Activated CD4-positive, alpha-beta T cell treated with anti-CD3 and anti-CD28 coated beads, Interleukin-2, amount 50 U/mL, for 48 hours (primary cell): ENCODE measurements around the gene MUS81.
"Not testable (repeated sequence)": the region's sequence is repeated elsewhere in the genome, so short reads cannot be mapped to it uniquely, and the experiment has no call there.

Experiments
- DNase-seq, 2 experiments: peaks; one replicate each; pipeline ENCODE4 v3.0.0-alpha.2; 2020

MUS81 gene

DNA sequence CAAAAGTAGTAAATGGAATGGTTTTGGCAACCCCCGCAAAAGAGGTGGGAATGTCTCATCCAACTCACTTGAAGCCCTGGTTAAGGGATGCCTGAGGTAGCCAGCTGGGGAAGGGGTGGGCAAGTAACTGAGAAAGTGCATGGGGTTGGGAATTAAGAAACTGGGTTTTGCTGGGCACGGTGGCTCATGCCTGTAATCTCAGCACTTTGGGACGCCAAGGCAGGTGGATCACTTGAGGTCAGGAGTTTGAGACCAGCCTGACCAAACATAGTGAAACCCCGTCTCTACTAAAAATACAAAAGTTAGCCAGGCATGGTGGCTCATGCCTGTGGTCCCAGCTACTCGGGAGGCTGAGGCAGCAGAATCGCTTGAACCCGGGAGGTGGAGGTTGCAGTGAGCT, 11.5 kb upstream of the MUS81 start:
- DNase-seq, result not testable (repeated sequence)

DNA sequence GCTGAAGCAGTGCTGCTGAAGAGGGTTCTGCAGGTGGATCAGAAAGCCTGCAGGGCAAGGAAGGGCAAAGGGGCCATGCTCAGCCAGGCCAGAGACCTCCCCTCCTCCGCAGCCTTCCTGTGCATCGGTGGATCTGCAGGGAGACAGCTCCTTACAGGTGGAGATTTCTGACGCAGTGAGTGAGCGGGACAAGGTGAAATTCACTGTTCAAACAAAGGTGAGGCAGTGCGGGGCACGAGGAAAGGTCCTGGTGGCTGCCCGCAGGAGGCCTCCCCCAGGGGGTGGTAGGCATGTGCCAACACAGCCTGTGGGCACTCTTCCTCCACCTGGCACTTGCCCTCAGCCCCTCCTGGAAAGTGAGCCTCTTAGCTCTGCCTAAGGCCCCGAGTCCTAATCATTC, 10.9 kb upstream of the MUS81 start:
- DNase-seq, result no peak

DNA sequence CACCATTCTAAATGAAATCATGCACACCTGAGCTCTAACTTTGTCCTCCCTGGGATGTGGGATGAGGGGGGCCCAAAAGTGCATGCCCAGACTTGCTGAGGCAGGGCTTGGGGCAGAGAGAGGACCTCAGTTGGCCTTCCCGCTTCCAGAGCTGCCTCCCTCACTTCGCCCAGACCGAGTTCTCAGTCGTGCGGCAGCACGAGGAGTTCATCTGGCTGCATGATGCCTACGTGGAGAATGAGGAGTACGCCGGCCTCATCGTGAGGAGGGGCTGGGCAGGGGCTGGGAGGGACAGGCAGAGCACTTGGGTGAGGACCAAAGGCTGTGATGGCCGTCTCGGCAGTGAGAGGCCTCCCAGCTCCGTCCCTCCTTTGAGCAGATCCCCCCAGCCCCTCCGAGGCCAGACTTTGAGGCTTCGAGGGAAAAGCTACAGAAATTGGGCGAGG, 10.4 kb upstream of the MUS81 start:
- DNase-seq, result no peak

DNA sequence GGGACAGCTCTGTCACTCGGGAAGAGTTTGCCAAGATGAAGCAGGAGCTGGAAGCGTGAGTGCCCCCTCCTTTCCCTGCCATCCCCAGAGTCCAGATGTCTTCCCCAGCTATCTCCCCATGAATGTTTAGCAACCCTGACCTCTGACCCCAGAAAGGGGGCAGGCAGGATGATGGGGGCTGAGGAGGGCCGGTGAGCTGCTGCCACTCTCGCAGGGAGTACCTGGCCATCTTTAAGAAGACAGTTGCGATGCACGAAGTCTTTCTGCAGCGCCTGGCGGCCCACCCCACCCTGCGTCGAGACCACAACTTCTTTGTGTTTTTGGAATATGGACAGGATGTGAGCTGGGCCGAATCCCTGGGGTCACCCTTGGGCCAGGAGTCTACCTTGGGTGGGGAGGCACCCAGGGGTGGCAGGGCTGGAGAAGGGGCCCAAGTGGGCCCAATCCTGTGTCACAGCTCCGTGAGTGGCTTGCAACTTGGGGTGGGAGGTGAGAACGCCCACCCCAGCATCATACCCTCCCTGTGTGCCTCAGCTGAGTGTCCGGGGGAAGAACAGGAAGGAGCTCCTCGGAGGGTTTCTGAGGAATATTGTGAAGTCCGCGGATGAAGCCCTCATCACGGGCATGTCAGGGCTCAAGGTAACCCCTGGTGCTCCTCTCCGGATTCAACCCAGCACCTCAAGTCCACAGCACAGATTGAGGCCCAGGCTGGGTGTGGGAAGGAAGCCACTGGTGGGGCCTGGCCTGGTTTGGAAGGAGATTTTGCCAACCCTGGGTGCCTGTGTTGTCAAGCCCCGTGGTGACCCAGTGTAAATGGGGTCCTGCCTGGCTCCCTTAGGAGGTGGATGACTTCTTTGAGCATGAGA, 9.8 kb upstream of the MUS81 start:
- no peak for DNase-seq

DNA sequence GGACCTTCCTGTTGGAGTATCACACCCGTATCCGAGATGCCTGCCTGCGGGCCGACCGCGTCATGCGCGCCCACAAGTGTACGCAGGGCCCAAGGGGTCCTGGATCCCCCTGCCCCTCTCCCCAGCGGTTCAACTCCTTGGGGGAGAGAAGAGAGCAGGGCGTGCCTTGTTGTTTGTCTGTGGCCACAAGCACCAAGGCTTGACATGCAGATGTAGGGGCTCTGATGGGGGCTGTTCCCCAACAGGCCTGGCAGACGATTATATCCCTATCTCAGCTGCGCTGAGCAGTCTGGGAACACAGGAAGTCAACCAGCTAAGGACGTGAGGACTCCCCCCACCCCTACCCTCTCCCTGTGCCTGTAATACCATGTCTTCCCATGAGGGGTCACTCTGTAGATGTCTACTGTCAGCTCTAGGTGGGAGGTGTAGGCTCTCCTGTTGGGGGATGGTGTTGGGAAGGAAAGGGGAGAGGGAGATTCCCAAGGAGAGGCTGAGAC, 9.1 kb upstream of the MUS81 start:
- no peak for DNase-seq

DNA sequence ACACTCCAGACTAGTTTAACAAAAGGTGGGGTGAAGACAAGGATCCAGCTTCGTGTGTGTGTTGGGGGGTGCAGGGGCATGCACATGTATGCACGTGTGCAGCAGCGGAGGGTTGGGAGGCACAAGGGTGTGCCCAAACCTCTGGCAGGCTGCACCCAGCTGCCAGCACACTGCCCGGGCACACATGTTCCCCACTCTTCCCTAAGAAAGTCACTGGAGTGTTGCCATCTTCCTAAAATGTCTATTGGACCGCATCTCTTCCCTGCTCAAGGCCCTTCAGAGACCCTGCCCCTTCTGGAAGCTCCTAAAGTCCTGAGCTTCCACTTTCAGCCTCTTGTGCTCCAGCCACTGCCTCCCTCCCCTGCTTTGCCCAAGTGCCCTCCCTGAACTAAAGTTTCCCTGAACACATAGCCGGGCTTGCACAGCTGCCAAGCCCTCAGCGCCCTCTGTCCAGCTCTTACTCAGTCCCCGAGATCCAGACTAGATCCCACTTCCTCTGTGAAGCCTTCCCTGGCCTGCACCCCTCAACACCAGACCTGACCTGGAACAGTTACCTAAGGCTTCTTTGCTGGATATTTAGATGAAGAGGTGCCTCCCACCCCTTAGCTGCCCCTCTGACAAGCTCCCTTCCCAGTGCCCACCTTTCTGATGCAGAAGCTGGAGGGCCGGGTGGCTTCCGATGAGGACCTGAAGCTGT, 8.3 kb upstream of the MUS81 start:
- DNase-seq, result no peak

DNA sequence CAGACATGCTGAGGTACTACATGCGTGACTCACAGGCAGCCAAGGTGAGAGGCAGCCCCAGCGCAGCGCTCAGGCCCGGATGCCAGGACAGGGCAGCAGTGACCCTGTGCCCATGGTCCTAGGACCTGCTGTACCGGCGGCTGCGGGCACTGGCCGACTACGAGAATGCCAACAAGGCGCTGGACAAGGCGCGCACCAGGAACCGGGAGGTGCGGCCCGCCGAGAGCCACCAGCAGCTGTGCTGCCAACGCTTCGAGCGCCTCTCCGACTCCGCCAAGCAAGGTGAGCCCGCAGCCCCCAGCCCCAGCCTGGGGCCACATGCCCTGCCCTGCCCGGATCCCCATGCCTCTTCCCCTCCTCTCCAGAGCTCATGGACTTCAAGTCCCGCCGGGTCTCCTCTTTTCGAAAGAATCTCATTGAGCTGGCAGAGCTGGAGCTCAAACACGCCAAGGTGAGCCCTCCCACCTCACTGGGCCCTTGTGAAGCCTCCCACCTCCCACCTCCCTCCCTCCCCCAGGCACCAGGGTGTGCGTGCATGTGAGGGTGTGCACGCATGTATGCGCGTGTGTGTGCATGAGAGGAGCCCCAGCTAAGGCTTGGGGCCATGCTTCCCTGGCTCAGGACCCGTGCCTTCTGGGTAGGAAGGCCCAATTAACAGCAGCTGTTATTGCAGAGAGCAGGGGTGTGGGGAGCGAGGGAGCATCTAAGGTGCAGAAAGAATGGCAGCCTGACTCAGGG, 7.6 kb upstream of the MUS81 start:
- DNase-seq, result no peak

DNA sequence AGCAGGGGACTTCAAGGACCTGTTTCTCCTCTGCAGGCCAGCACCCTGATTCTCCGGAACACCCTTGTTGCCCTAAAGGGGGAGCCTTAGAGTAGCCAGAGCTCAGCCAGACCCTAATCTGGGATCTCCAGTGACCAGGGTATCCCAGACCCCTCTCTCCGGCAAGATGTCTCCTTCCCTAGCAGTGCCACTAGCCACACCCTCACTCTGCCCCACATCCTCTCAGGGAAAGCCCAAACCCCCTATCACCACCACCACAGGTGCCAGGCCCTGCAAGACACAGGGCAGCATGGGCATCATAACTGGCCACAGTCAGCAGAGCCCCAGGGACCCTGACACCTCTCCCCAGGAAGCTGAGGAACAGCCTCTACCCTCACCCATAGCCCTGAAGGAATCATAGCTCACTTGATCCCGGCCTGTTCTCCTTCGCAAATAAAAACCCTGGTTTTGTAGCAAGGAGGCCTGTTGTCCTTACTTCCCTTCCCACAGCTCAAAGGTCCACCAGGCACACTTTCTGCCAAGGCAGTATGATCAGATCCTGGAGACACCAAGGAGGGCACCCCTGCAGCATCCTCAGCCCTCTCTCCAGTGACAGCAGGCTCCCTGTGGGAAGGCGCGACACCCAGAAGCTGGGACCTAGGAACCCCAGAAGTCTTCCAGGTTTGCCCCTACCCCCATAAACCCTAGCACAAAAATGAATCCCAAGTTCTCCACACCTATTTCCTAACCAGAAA, 6.8 kb upstream of the MUS81 start:
- no peak for DNase-seq

DNA sequence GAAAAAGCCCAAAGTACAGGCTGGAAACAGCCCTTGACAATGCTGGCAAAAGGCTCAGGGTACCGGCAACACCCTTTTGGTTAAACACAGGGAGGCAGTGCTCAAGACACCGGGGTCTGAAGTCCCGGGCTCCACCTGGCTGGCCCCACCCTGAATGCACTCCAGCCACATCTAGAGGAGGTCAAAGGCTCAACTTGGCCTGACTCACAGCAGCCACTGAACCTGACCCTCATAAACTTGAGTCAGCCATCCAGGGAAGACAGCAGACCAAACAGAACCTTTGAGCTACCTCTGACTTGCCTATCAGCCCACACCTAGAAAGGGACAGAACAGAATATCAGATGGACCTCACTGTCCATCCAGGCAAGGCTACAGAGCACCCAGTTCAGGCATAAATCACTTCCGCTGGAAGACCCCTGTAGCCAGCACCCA, 6.1 kb upstream of the MUS81 start:
- no peak for DNase-seq

DNA sequence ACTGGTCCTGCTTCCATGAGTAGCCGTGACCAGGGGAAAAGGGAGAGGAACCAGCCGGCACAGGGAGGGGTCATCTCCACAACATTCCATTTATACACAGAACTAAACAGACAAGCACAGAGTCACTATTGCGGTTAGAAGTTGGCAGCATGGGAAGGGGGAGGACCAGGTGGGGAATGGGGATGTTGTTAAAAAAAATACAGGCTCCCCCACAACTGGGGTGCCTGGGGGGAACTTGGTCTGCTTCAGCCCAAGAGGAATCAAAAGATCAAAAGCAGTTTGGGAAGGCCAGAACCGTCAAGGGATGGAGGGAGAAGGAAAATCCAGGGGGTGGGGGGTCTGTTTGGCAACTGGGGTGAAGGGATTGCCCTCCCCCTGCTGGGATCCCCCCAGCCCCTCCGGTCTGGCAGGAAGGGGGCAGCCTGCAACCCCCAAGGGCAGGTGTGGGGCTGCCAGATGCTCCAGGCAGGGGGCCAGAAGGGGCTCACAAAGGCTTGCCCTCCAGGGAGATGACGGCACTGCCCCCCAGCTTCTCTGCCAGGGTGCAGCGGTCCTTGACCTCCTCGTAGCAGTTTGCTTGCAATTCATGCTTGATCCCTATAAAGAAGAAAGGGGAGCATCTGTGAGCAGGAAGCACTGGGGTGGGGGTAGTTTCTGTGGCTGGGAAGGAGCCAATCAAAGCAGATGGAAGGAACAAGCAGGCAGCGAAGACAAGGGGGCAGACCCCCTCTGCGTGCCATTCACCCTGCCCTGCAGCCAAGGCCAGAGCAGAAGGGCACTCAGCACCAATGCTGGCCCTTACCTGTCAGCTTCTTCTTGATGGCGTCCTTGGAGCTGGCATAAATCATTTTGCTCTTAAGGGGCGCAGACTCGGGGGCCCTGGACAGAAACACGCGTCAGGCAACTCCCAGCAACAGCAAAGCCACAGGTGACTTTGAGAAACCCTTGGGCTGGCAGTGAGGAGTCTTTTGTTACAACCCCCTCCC, 5.1 kb upstream of the MUS81 start:
- DNase-seq, result no peak

DNA sequence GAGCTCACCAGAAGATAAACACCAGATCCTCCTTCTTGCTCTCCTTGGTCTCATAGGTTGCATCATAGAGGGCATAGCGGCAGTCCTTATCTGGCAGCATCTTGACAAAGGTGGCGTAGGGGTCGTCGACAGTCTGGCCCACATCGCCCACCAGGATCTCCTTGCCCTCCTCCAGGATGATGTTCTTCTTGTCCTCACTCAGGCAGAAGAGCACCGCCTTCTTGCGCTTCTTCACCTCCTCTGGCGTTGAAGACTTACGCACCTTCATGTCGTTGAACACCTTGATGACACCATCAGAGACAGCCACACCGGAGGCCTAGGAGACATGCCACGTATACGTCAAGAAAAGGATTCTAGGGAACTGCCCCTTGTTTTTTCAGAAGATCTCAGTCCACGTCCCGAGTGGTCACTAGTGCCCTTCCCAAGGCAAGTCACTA, 4.3 kb upstream of the MUS81 start:
- no peak for DNase-seq

DNA sequence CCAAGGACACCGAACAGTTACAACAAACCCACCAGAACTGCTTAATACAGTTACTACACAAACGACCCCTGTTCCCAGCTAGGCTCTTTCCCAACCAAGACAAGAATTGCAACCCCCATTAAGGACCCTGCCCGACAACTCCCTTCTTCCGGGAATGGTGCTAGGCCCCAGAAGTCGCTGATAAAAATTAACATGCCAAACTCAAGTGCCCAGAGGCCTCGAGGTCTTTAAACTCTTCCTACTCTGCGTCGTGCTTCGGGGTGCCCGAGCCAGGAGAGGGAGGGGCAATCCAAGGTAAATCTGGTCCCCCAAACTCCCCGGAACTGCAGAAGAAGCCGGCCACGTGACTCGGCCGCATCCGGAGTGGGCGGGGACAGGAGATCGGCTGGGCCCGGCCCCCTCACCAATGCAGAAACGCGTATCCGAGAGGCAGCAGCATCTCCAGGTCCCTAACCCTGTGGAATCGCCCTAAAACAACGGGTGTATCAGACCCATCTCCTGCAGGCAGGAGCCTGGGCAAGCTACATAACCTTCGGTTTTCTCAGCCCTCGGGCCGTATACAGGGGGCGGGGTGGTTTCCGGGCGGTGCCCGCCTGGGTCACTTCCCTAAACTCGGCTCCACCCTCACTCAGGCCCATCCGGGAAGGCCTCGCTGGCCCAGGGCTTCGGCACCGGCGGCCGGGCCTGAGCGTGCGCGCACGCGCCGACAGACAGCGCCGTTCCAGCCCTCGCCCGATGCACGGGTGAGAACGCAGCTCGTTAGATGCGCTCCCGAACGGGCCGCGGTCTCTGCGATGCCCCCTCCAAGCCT, 3.3 kb upstream of the MUS81 start:
- DNase-seq, result peak; percentile 84 to 87

DNA sequence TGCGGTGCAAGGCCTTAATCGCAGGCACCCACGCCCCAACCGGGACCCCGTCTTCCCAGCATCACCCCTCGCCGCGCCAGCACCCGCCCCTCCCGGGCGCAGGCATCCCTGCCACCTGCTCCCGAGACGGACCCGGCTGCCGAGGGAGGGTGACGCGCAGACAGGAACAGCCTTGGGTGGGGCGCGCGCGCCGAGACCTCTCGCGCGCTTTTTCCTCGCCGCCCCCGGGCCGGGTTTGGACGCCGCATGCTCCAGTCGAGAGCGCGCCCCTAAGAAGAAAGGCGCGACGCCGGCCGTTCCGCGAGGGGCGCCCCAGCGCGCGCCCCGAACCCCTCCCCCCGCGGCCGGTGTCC, 2.8 kb upstream of the MUS81 start:
- peak; percentile 62 for DNase-seq

DNA sequence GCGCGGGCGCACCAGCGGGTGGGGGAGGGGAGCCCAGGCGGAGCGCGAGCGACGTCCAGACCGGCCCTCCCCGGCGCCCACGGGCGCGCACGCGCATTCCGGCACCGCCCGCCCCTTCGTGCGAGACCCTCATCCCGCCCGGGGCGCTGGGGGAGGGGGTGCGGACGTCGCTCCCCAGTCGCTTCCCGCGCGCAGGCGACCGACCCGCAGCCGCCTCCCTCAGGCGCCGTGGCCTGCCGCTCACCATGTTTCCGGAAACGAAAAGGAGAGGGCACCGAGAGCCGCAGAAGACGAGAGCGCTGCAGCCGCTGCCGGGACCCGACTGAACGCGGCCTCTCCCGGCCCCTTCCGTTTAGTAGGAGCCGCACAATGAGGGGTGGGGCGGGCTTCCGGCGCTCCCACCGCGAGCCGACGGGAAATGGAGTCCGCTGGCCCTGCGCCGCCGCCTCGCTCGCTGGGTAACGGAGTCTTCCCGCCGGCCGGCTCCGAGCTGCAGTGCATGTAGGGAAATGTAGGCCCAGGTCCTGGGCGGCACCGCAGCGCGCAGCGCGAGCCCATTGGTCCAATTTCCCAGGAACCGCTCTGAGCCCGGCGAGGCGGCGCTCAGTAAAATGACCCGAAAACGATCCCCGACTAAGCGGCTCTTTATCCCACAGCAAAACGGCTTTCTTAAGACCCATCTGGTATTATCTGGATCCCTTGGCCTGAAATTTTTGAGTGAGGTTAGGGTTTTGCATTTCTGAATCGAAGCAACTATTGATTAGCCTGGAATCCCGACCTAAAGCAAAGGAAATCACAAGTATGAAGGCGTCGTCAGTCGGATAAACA, 2.2 kb upstream of the MUS81 start, which contains the start of gene CFL1:
Gene CFL1, minus strand, starts transcription at position 328 of the 828 bp plus-strand sequence. Its CDS starts 81 bp downstream, at position 247.
- peak; percentile 97 to 98 for DNase-seq

DNA sequence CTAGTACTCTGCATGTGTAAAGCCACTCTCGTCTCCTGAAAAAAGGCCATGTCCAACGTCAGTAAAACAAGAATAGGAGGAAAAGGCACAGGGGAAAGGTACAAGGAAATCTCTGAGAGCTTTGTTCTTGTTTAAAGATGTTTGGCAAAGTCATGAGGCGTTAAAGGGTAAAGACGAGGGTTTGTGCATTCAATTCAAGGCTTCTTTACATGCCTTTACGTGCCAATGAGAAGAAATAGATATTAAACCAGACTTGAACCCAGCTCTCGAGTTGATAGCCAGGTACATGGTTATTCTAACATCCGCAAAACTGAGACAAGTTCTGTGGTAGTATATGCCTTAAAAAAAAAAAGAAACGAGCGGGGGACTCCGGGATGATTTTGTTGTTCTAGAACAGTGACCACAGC, 1.5 kb upstream of the MUS81 start:
- DNase-seq, result no peak

DNA sequence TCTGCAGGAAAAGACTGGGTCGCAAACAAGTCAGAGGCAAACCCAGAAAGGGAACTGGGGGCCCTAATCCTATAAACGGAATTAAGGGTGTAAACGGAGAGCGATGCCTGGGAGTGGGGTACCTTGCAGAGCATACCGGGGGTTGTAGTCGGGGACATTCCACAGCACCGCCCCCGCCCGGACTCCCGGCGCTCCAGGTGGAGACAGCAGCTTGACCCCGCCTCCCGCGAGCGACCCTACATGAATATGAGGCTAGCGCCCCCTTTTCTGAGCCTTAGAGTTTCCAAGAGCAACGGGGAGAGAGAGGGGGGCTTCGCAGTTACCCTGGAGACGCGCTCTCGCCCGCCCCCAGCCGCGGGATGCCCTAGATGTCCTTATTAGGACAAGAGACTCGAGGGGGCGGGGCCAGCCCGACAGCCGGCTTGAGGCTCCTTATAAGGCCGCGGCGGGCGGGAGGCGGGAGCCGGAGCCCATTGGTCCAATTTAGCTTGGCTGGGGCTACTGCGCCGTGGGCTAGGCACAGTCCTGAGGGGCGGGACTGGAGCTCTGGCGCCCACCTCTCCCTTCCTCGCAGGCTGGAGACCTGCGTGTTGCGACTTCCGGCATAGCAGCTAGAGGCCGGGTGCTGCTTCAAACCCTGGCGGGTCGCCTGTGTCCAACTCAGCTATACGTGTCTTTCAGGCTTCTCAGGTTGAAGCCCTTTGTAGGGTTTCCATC, 980 bp upstream of the MUS81 start:
- DNase-seq, result peak; percentile 99

DNA sequence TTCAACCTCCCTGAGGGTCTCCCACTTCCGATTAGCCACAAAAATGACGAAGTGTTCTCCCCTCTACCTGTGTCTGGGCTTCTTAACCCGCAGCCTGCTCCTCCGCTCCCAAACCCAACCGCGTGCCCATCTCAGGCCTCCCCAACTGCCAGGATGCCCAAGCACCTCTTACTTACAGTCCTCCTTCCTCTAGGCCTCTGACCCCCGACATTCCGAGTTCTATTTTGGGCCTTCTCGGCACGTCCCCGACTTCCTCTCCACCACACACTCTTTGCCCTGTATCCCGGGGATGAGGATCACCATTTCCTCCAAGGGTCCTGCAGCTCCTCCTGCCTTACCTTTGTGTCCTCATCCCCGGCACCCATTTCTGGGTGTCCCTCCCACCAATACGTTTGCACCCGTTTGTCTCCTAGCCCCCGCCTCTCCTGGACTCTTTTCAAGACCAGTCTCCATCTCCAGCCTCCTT, 388 bp upstream of the MUS81 start:
- DNase-seq, result peak; percentile 61 to 64

DNA sequence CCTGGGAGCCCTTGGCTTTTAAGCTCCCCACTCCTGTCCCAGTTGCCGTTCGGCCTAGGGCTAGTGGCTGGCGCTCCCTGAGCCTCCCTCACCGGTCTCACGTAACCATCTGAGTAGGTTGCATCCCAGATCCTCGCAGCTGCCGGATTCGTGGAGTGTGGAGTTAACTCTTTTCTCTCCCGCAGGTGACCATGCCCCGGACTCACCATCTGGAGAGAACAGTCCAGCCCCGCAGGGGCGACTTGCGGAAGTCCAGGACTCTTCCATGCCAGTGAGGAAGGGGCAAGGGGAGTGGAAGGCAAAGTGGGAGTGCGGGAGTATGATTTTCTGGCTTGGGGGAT, 902 bp downstream of the MUS81 start:
- DNase-seq, result no peak
